GM12878 (cell line): ENCODE measurements around the gene KIF20B. TPM values are rescaled to one million over a fixed set of nuclear protein-coding genes. Genes with fewer than 3 reads are reported as not detected.

Experiments used
- ATAC-seq: fragments of 200-7000 bp; cut with Tn5 transposase; 3 replicates; pipeline ENCODE4 v1.9.1; 2020; ENCODE audit warnings: mild to moderate bottlenecking, moderate library complexity
- BruUV-seq: library from RNA; stranded (reverse); fragments of 400-500 nt; replicated peaks from 2 replicates; lab custom pipeline; 2021; lab: Mats Ljungman, UMichigan
- CTCF ChIA-PET: fragments of 300-600 bp; sonication (Branson Sonifier 250); formaldehyde crosslinking; extraction: SDS; loops from one replicate; lab custom pipeline; 2021; ENCODE audit warnings: inconsistent platforms; lab: Yijun Ruan, JAX
- POLR2A ChIA-PET: fragments of 350-600 bp; formaldehyde crosslinking; extraction: SDS; loops from one replicate; lab custom pipeline; 2021; ENCODE audit warnings: inconsistent platforms; lab: Charles Lee
- RAD21 ChIA-PET: fragments of 300-600 bp; sonication (Branson Sonifier 250); formaldehyde crosslinking; loops from one replicate; lab custom pipeline; 2023; ENCODE audit warnings: antibody characterized with exemption; ENCODE audit not compliant: unreplicated experiment; lab: Charles Lee
- SMC1A ChIA-PET: fragments of 300-600 bp; sonication (Branson Sonifier 250); formaldehyde crosslinking; loops from one replicate; lab custom pipeline; 2023; ENCODE audit not compliant: unreplicated experiment, uncharacterized antibody; lab: Charles Lee
- DNase-seq: peaks from one replicate; pipeline ENCODE4 v3.0.0-alpha.2; 2011; ENCODE audit warnings: low read depth, low spot score
- FAIRE-seq: peaks from 3 replicates; lab custom pipeline; 2011; peaks lifted over from hg19 to GRCh38; lab: Jason Lieb, UNC
- H2AFZ ChIP-seq: 2 replicates; pipeline ENCODE4 v1.6.0; 2011; ENCODE audit warnings: low read depth, low read length, control low read depth; ENCODE audit not compliant: control insufficient read depth
- H3K27ac ChIP-seq: 2 replicates; pipeline ENCODE4 v1.5.1; 2011; ENCODE audit warnings: control low read depth; ENCODE audit not compliant: control insufficient read depth, insufficient read depth
- H3K27me3 ChIP-seq, 2 experiments: replicated peaks in 1 of 2; 2 replicates each; pipeline versions ENCODE4 v1.6.0 to v1.6.1; 2011; ENCODE audit warnings: low read length in 1 of 2; ENCODE audit not compliant: control insufficient read depth in 2 of 2, insufficient read depth in 2 of 2
- H3K36me3 ChIP-seq, 2 experiments: 2 replicates each; pipeline ENCODE4 v1.5.1; 2011; ENCODE audit warnings: low read length in 1 of 2; ENCODE audit not compliant: control insufficient read depth in 2 of 2, insufficient read depth in 2 of 2
- H3K4me1 ChIP-seq: 2 replicates; pipeline ENCODE4 v1.6.1; 2011; ENCODE audit warnings: mild to moderate bottlenecking, low read length, moderate library complexity, mixed read lengths; ENCODE audit not compliant: control insufficient read depth, insufficient read depth
- H3K4me2 ChIP-seq: 2 replicates; pipeline ENCODE4 v1.6.0; 2011; ENCODE audit warnings: control low read depth; ENCODE audit not compliant: control insufficient read depth, insufficient read depth
- H3K4me3 ChIP-seq: fragments of 200-600 bp; sonication (generic); 2 replicates; pipeline ENCODE4 v1.5.1; 2016
- H3K79me2 ChIP-seq: 2 replicates; pipeline ENCODE4 v1.6.0; 2011; ENCODE audit warnings: low read length; ENCODE audit not compliant: control insufficient read depth, insufficient read depth
- H3K9ac ChIP-seq: 2 replicates; pipeline ENCODE4 v1.8.0; 2011; ENCODE audit warnings: low read length, control low read depth, mixed read lengths; ENCODE audit not compliant: control insufficient read depth, insufficient read depth
- H3K9me3 ChIP-seq: replicated peaks from 3 replicates; pipeline ENCODE4 v1.5.1; 2011; ENCODE audit warnings: mild to moderate bottlenecking, low read length; ENCODE audit not compliant: control insufficient read depth, insufficient read depth
- H4K20me1 ChIP-seq: 2 replicates; pipeline ENCODE4 v1.6.0; 2011; ENCODE audit not compliant: control insufficient read depth, insufficient read depth
- CBX3 ChIP-seq: fragments of 200-600 bp; sonication (generic); IDR thresholded peaks from 2 replicates; pipeline ENCODE4 v1.6.1; 2016; ENCODE audit warnings: low read depth, borderline replicate concordance
- EGR1 ChIP-seq, 2 experiments: IDR thresholded peaks; 1 replicate in 1 of 2; 2 replicates in 1 of 2; pipeline ENCODE4 v1.6.1; 2011 to 2012; ENCODE audit warnings: low read depth in 2 of 2, low read length in 2 of 2, borderline replicate concordance in 1 of 2, mild to moderate bottlenecking in 1 of 2, moderate library complexity in 1 of 2
- JUNB ChIP-seq: IDR thresholded peaks from 2 replicates; pipeline ENCODE4 v1.6.1; 2016; ENCODE audit warnings: antibody characterized with exemption, mild to moderate bottlenecking
- MEF2B ChIP-seq: fragments of 450-650 bp; IDR thresholded peaks from 2 replicates; pipeline ENCODE4 v1.6.1; 2018; ENCODE audit warnings: mild to moderate bottlenecking, moderate library complexity; ENCODE audit not compliant: partially characterized antibody, poor library complexity, severe bottlenecking
- MXI1 ChIP-seq: fragments of 150-350 bp; IDR thresholded peaks from 2 replicates; pipeline ENCODE4 v1.6.1; 2011; ENCODE audit warnings: low read depth, mild to moderate bottlenecking, inconsistent platforms, low read length, improper control_type of control experiment
- POLR2AphosphoS5 ChIP-seq: IDR thresholded peaks from 2 replicates; pipeline ENCODE4 v1.6.1; 2011; ENCODE audit warnings: mild to moderate bottlenecking, low read length, inconsistent platforms
- POU2F2 ChIP-seq: IDR thresholded peaks from 3 replicates; pipeline ENCODE4 v1.6.1; 2011; ENCODE audit warnings: low read depth, mild to moderate bottlenecking, low read length, borderline replicate concordance
- RAD21 ChIP-seq: IDR thresholded peaks from 2 replicates; pipeline ENCODE4 v1.6.1; 2011; ENCODE audit warnings: mild to moderate bottlenecking, low read depth, low read length, moderate library complexity; ENCODE audit not compliant: insufficient read depth
- RUNX3 ChIP-seq: IDR thresholded peaks from 2 replicates; pipeline ENCODE4 v1.6.1; 2012; ENCODE audit warnings: low read length, inconsistent platforms
- SIX5 ChIP-seq: IDR thresholded peaks from 2 replicates; pipeline ENCODE4 v1.6.1; 2011; ENCODE audit warnings: mild to moderate bottlenecking, low read depth, low read length, moderate library complexity; ENCODE audit not compliant: severe bottlenecking
- SMC3 ChIP-seq: IDR thresholded peaks from 2 replicates; pipeline ENCODE4 v1.6.1; 2011; ENCODE audit warnings: low read length, improper control_type of control experiment, borderline replicate concordance
- SREBF2 ChIP-seq: IDR thresholded peaks from 2 replicates; pipeline ENCODE4 v1.6.1; 2012; ENCODE audit warnings: mild to moderate bottlenecking, low read length
- SUPT20H ChIP-seq: IDR thresholded peaks from 2 replicates; pipeline ENCODE4 v1.6.1; 2011; ENCODE audit warnings: low read depth, mild to moderate bottlenecking, low read length, moderate library complexity, borderline replicate concordance; ENCODE audit not compliant: control insufficient read depth
- SUZ12 ChIP-seq: fragments of 200-600 bp; sonication (generic); IDR thresholded peaks from one replicate; pipeline ENCODE4 v1.6.1; 2018; ENCODE audit warnings: antibody characterized with exemption, mild to moderate bottlenecking; ENCODE audit not compliant: unreplicated experiment
- TAF1 ChIP-seq: IDR thresholded peaks from 2 replicates; pipeline ENCODE4 v1.6.1; 2011; ENCODE audit warnings: mild to moderate bottlenecking, low read depth, low read length, borderline replicate concordance
- TCF7 ChIP-seq: IDR thresholded peaks from 2 replicates; pipeline ENCODE4 v1.6.1; 2014; ENCODE audit warnings: antibody characterized with exemption, borderline replicate concordance
- ZNF217 ChIP-seq: fragments of 450-650 bp; IDR thresholded peaks from 2 replicates; pipeline ENCODE4 v1.6.1; 2017; ENCODE audit warnings: antibody characterized with exemption, mild to moderate bottlenecking
- WGBS: methylation state at CpG from one replicate; pipeline ENCODE4 v1.1.6; 2016; ENCODE audit warnings: low lambda C conversion rate; ENCODE audit not compliant: insufficient replicate concordance, insufficient coverage; ENCODE audit errors: missing lambda C conversion rate; 5-methylcytosine and 5-hydroxymethylcytosine counted together
- in situ Hi-C: fragments of 300-500 bp; cut with MboI; formaldehyde crosslinking; loops from 9 replicates; pipeline ENCODE4 v1.14.3; 2018; ENCODE audit warnings: mixed read lengths
- intact Hi-C: fragments of 100-400 bp; cut with micrococcal nuclease; formaldehyde crosslinking; loops from one replicate; pipeline ENCODE4 v1.14.2; 2022; ENCODE audit not compliant: unreplicated experiment
- polyA plus RNA-seq, 11 experiments: library from polyadenylated mRNA; depleted of rRNA in 4 of 11; unstranded in 6 of 11; stranded (reverse) in 5 of 11; fragments of >200 nt; fragmentation: Nextera tagmentation in 4 of 11; fragmentation: Illumina TruSeq in 1 of 11; extraction: Ambion mirVana in 4 of 11; extraction: Trizol in 1 of 11; gene quantifications; 1 replicate in 1 of 11; 2 replicates in 10 of 11; pipeline versions ENCODE4 v1.2.1 to v1.2.3, GENCODE V29; 2011 to 2016; ENCODE audit warnings: inconsistent platforms in 2 of 11, missing spikeins in 2 of 11, low read depth in 1 of 11
- total RNA-seq, 4 experiments: library from RNA; depleted of rRNA in 3 of 4; stranded (reverse); fragments of >200 nt in 3 of 4; fragmentation: Illumina TruSeq in 1 of 4; extraction: Trizol in 1 of 4; gene quantifications; 2 replicates each; pipeline versions ENCODE4 v1.2.1 to v1.2.3, GENCODE V29; 2013 to 2021
- TF ChIP-seq, protein P1 (sequence below): fragments of 450-650 bp; IDR thresholded peaks from 2 replicates; pipeline ENCODE4 v1.6.1; 2016; ENCODE audit warnings: mild to moderate bottlenecking
- TF ChIP-seq, protein P2 (sequence below): fragments of 450-650 bp; IDR thresholded peaks from 2 replicates; pipeline ENCODE4 v1.6.1; 2018; ENCODE audit warnings: mild to moderate bottlenecking, low read depth, moderate library complexity; ENCODE audit not compliant: partially characterized antibody
- TF ChIP-seq, protein P3 (sequence below): IDR thresholded peaks from 2 replicates; pipeline ENCODE4 v1.6.1; 2012; ENCODE audit warnings: low read depth, low read length, improper control_type of control experiment

Gene KIF20B
- total and polyA plus RNA-seq, 10 of the 15 experiments (the other 5 are each of a cell fraction or from before 2014, with no cell fraction given), result 15.6 to 67.7 (median 44.3) TPM

DNA sequence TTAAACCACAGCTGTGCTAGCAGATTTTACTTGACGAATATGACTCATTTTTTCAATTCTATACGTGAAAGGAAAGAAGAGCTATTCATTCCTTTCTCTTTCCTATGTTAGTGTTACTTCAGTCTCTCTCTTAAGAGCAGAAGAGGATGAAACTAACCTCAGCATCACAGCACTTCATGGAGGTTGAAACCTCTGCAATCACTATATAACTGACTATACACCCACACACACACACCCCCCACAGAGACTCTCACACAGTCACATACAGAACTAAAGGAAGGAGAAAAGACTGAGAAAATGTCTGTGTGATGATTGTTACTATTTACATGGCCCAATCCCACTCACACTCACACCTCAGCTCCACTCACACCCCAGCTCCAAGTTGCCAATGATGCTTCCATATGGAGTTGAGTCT lies 104.2 kb downstream of the KIF20B start:
- Histone ChIP-seq H3K27ac (no peak overlapping the region), H3K4me3 (no peak overlapping the region), H3K27me3 (no peaks in the 10 kb centered on the region), H3K4me1 (peaks cover 9% of the 10 kb centered on the region), H3K9me3 (no peaks in the 10 kb centered on the region), H2AFZ (no peak overlapping the region; the same call in 1 of the 2 replicates), H4K20me1 (no peaks in the 10 kb centered on the region), H3K4me2 (peak overlapping the region; percentile 11; the same call in 1 of the 2 replicates), H3K79me2 (no peaks in the 10 kb centered on the region), H3K9ac (no peak overlapping the region), H3K36me3 (no peaks in the 10 kb centered on the region)
- intact Hi-C loops (loop anchor here (5.0 kb wide), 1 partner anchor 122 kb away; no protein-coding TSS in a partner anchor), in situ Hi-C loops (no loop called here)
- no TSS peak for BruUV-seq
- ATAC-seq (peak; percentile 97), DNase-seq (peak; percentile 27), FAIRE-seq (peak; percentile 23)
- ChIA-PET POLR2A (no interaction called here), RAD21 (no interaction called here), SMC1A (interaction anchor here (0.8 to 1.6 kb wide), 2 partner anchors 13 to 63 kb away, joined by 3 to 4 read pairs; no protein-coding TSS in a partner anchor), CTCF (interaction anchor here (1.2 to 1.4 kb wide), 2 partner anchors 10 to 983 kb away, joined by 3 read pairs; no protein-coding TSS in a partner anchor)
- 0% methylated on average over 2 of the region's 2 CpGs for WGBS
- TF ChIP-seq CBX3 (no peak), MXI1 (no peak), TCF7 (no peak), RAD21 (no peak), EGR1 (IDR thresholded peaks at IDR 0.05; ENCODE audit: borderline replicate concordance in 1 of 2, low read depth in 2 of 2, low read length in 2 of 2) (peak in 1 of 2 experiments; percentile 72; a peak in 1 of 3 replicates), JUNB (peak; percentile 83), MEF2B (no peak), RUNX3 (peak; percentile 71), SUZ12 (no peak), TAF1 (no peak), SREBF2 (no peak), SMC3 (no peak), POU2F2 (no peak), SUPT20H (no peak), SIX5 (no peak), POLR2AphosphoS5 (no peak), ZNF217 (no peak)
- TF ChIP-seq, protein P1, sequence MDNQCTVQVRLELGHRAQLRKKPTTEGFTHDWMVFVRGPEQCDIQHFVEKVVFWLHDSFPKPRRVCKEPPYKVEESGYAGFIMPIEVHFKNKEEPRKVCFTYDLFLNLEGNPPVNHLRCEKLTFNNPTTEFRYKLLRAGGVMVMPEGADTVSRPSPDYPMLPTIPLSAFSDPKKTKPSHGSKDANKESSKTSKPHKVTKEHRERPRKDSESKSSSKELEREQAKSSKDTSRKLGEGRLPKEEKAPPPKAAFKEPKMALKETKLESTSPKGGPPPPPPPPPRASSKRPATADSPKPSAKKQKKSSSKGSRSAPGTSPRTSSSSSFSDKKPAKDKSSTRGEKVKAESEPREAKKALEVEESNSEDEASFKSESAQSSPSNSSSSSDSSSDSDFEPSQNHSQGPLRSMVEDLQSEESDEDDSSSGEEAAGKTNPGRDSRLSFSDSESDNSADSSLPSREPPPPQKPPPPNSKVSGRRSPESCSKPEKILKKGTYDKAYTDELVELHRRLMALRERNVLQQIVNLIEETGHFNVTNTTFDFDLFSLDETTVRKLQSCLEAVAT, result no peak
- TF ChIP-seq, protein P2, sequence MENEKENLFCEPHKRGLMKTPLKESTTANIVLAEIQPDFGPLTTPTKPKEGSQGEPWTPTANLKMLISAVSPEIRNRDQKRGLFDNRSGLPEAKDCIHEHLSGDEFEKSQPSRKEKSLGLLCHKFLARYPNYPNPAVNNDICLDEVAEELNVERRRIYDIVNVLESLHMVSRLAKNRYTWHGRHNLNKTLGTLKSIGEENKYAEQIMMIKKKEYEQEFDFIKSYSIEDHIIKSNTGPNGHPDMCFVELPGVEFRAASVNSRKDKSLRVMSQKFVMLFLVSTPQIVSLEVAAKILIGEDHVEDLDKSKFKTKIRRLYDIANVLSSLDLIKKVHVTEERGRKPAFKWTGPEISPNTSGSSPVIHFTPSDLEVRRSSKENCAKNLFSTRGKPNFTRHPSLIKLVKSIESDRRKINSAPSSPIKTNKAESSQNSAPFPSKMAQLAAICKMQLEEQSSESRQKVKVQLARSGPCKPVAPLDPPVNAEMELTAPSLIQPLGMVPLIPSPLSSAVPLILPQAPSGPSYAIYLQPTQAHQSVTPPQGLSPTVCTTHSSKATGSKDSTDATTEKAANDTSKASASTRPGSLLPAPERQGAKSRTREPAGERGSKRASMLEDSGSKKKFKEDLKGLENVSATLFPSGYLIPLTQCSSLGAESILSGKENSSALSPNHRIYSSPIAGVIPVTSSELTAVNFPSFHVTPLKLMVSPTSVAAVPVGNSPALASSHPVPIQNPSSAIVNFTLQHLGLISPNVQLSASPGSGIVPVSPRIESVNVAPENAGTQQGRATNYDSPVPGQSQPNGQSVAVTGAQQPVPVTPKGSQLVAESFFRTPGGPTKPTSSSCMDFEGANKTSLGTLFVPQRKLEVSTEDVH, result no peak
- TF ChIP-seq, protein P3, sequence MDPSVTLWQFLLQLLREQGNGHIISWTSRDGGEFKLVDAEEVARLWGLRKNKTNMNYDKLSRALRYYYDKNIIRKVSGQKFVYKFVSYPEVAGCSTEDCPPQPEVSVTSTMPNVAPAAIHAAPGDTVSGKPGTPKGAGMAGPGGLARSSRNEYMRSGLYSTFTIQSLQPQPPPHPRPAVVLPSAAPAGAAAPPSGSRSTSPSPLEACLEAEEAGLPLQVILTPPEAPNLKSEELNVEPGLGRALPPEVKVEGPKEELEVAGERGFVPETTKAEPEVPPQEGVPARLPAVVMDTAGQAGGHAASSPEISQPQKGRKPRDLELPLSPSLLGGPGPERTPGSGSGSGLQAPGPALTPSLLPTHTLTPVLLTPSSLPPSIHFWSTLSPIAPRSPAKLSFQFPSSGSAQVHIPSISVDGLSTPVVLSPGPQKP, result no peak
